ENCODE data around the gene GMDS.

The GMDS gene

GRCh38 chr6:2266031-2266795 lies 20.8 kb upstream of the GMDS start:
- ChIA-PET POLR2A (no interaction called here), CTCF (no interaction called here)
- Histone ChIP-seq H3K27ac (ENCODE audit: insufficient read depth in 1 of 2, low read depth in 1 of 2, low read length in 2 of 2, poor library complexity in 1 of 2, severe bottlenecking in 2 of 2) (no peak overlapping the region), H3K27me3 (replicated peaks in 2 of 5; ENCODE audit: control insufficient read depth in 4 of 5, insufficient read depth in 5 of 5, low read length in 4 of 5) (no peaks in the 10 kb centered on the region), H3K4me1 (ENCODE audit: control extremely low read depth in 1 of 4, control insufficient read depth in 4 of 4, insufficient read depth in 4 of 4, low read length in 3 of 4) (no peaks in the 10 kb centered on the region), H3K4me3 (ENCODE audit: control insufficient read depth in 1 of 7, extremely low read depth in 1 of 7, insufficient read depth in 4 of 7, low read depth in 2 of 7, low read length in 6 of 7) (no peak overlapping the region), H3K36me3 (ENCODE audit: control insufficient read depth in 4 of 4, insufficient read depth in 4 of 4, low read length in 3 of 4) (peaks cover 10 to 42% (median 22%) of the 10 kb centered on the region in 4 experiments), H3K9me3 (ENCODE audit: control extremely low read depth in 1 of 5, control insufficient read depth in 4 of 5, insufficient read depth in 2 of 5, low read depth in 1 of 5, low read length in 4 of 5) (peaks cover 0 to 3% (median 0%) of the 10 kb centered on the region in 5 experiments)
- DNase-seq, result no peak
- WGBS (ENCODE audit: insufficient coverage), result 67% methylated on average over 1 of the region's 3 CpGs

- ChIA-PET CTCF (no interaction called here), POLR2A (no interaction called here)
- Histone ChIP-seq H3K36me3 (ENCODE audit: control insufficient read depth in 4 of 4, insufficient read depth in 4 of 4, low read length in 3 of 4) (peaks cover 11 to 31% (median 22%) of the 10 kb centered on the region in 4 experiments), H3K9me3 (ENCODE audit: control extremely low read depth in 1 of 5, control insufficient read depth in 4 of 5, insufficient read depth in 2 of 5, low read depth in 1 of 5, low read length in 4 of 5) (peaks cover 0 to 3% (median 0%) of the 10 kb centered on the region in 5 experiments), H3K27ac (ENCODE audit: insufficient read depth in 1 of 2, low read depth in 1 of 2, low read length in 2 of 2, poor library complexity in 1 of 2, severe bottlenecking in 2 of 2) (no peak overlapping the region), H3K27me3 (replicated peaks in 2 of 5; ENCODE audit: control insufficient read depth in 4 of 5, insufficient read depth in 5 of 5, low read length in 4 of 5) (no peaks in the 10 kb centered on the region), H3K4me3 (ENCODE audit: control insufficient read depth in 1 of 7, extremely low read depth in 1 of 7, insufficient read depth in 4 of 7, low read depth in 2 of 7, low read length in 6 of 7) (no peak overlapping the region), H3K4me1 (ENCODE audit: control extremely low read depth in 1 of 4, control insufficient read depth in 4 of 4, insufficient read depth in 4 of 4, low read length in 3 of 4) (no peaks in the 10 kb centered on the region)
- no peak for DNase-seq
- 90% methylated on average over 2 of the region's 2 CpGs for WGBS (ENCODE audit: insufficient coverage)
Observed at GRCh38 chr6:2264932-2265331, 19.5 kb upstream of the GMDS start.

GRCh38 chr6:2263896-2264295 lies 18.5 kb upstream of the GMDS start:
- Histone ChIP-seq H3K4me3 (ENCODE audit: control insufficient read depth in 1 of 7, extremely low read depth in 1 of 7, insufficient read depth in 4 of 7, low read depth in 2 of 7, low read length in 6 of 7) (no peak overlapping the region), H3K36me3 (ENCODE audit: control insufficient read depth in 4 of 4, insufficient read depth in 4 of 4, low read length in 3 of 4) (peaks cover 9 to 28% (median 16%) of the 10 kb centered on the region in 4 experiments), H3K4me1 (ENCODE audit: control extremely low read depth in 1 of 4, control insufficient read depth in 4 of 4, insufficient read depth in 4 of 4, low read length in 3 of 4) (no peaks in the 10 kb centered on the region), H3K27ac (ENCODE audit: insufficient read depth in 1 of 2, low read depth in 1 of 2, low read length in 2 of 2, poor library complexity in 1 of 2, severe bottlenecking in 2 of 2) (no peak overlapping the region), H3K9me3 (ENCODE audit: control extremely low read depth in 1 of 5, control insufficient read depth in 4 of 5, insufficient read depth in 2 of 5, low read depth in 1 of 5, low read length in 4 of 5) (peaks cover 0 to 3% (median 0%) of the 10 kb centered on the region in 5 experiments), H3K27me3 (replicated peaks in 2 of 5; ENCODE audit: control insufficient read depth in 4 of 5, insufficient read depth in 5 of 5, low read length in 4 of 5) (no peaks in the 10 kb centered on the region)
- no peak for DNase-seq
- ChIA-PET CTCF (no interaction called here), POLR2A (no interaction called here)
- WGBS (ENCODE audit: insufficient coverage), result no CpG with 5 or more reads among the region's 1 CpG

- no peak overlapping the region for H3K4me3 ChIP-seq (ENCODE audit: control insufficient read depth in 1 of 7, extremely low read depth in 1 of 7, insufficient read depth in 4 of 7, low read depth in 2 of 7, low read length in 6 of 7)
- DNase-seq, result no peak
- no peak overlapping the region for H3K27ac ChIP-seq (ENCODE audit: insufficient read depth in 1 of 2, low read depth in 1 of 2, low read length in 2 of 2, poor library complexity in 1 of 2, severe bottlenecking in 2 of 2)
- H3K9me3 ChIP-seq (ENCODE audit: control extremely low read depth in 1 of 5, control insufficient read depth in 4 of 5, insufficient read depth in 2 of 5, low read depth in 1 of 5, low read length in 4 of 5), result peaks cover 0 to 19% (median 1%) of the 10 kb centered on the region in 5 experiments
- no peaks in the 10 kb centered on the region for H3K27me3 ChIP-seq (replicated peaks in 2 of 5; ENCODE audit: control insufficient read depth in 4 of 5, insufficient read depth in 5 of 5, low read length in 4 of 5)
- POLR2A ChIA-PET, result no interaction called here
- no CpG with 5 or more reads among the region's 5 CpGs for WGBS (ENCODE audit: insufficient coverage)
- CTCF ChIA-PET, result no interaction called here
- no peaks in the 10 kb centered on the region for H3K4me1 ChIP-seq (ENCODE audit: control extremely low read depth in 1 of 4, control insufficient read depth in 4 of 4, insufficient read depth in 4 of 4, low read length in 3 of 4)
- H3K36me3 ChIP-seq (ENCODE audit: control insufficient read depth in 4 of 4, insufficient read depth in 4 of 4, low read length in 3 of 4), result peaks cover 10 to 35% (median 18%) of the 10 kb centered on the region in 4 experiments
Observed at GRCh38 chr6:2259574-2259973, 14.2 kb upstream of the GMDS start.

GRCh38 chr6:2259002-2259494 lies 13.6 kb upstream of the GMDS start:
- ChIA-PET CTCF (no interaction called here), POLR2A (no interaction called here)
- H3K9me3 ChIP-seq (ENCODE audit: control extremely low read depth in 1 of 5, control insufficient read depth in 4 of 5, insufficient read depth in 2 of 5, low read depth in 1 of 5, low read length in 4 of 5), result peaks cover 0 to 22% (median 1%) of the 10 kb centered on the region in 5 experiments
- H3K4me3 ChIP-seq (ENCODE audit: control insufficient read depth in 1 of 7, extremely low read depth in 1 of 7, insufficient read depth in 4 of 7, low read depth in 2 of 7, low read length in 6 of 7), result no peak overlapping the region
- no peak overlapping the region for H3K27ac ChIP-seq (ENCODE audit: insufficient read depth in 1 of 2, low read depth in 1 of 2, low read length in 2 of 2, poor library complexity in 1 of 2, severe bottlenecking in 2 of 2)
- no peaks in the 10 kb centered on the region for H3K27me3 ChIP-seq (replicated peaks in 2 of 5; ENCODE audit: control insufficient read depth in 4 of 5, insufficient read depth in 5 of 5, low read length in 4 of 5)
- 80% methylated on average over 1 of the region's 4 CpGs for WGBS (ENCODE audit: insufficient coverage)
- no peaks in the 10 kb centered on the region for H3K4me1 ChIP-seq (ENCODE audit: control extremely low read depth in 1 of 4, control insufficient read depth in 4 of 4, insufficient read depth in 4 of 4, low read length in 3 of 4)
- no peak for DNase-seq
- peaks cover 13 to 35% (median 18%) of the 10 kb centered on the region in 4 experiments for H3K36me3 ChIP-seq (ENCODE audit: control insufficient read depth in 4 of 4, insufficient read depth in 4 of 4, low read length in 3 of 4)

GRCh38 chr6:2258112-2258511 lies 12.7 kb upstream of the GMDS start:
- ChIA-PET POLR2A (no interaction called here), CTCF (interaction anchor here (0.6 to 1.2 kb wide), 2 partner anchors 10 to 259 kb away, joined by 3 read pairs; no protein-coding TSS in a partner anchor)
- no peaks in the 10 kb centered on the region for H3K4me1 ChIP-seq (ENCODE audit: control extremely low read depth in 1 of 4, control insufficient read depth in 4 of 4, insufficient read depth in 4 of 4, low read length in 3 of 4)
- DNase-seq, result no peak
- 100% methylated on average over 3 of the region's 3 CpGs for WGBS (ENCODE audit: insufficient coverage)
- H3K36me3 ChIP-seq (ENCODE audit: control insufficient read depth in 4 of 4, insufficient read depth in 4 of 4, low read length in 3 of 4), result peaks cover 13 to 35% (median 22%) of the 10 kb centered on the region in 4 experiments
- H3K27ac ChIP-seq (ENCODE audit: insufficient read depth in 1 of 2, low read depth in 1 of 2, low read length in 2 of 2, poor library complexity in 1 of 2, severe bottlenecking in 2 of 2), result no peak overlapping the region
- no peak overlapping the region for H3K4me3 ChIP-seq (ENCODE audit: control insufficient read depth in 1 of 7, extremely low read depth in 1 of 7, insufficient read depth in 4 of 7, low read depth in 2 of 7, low read length in 6 of 7)
- no peaks in the 10 kb centered on the region for H3K27me3 ChIP-seq (replicated peaks in 2 of 5; ENCODE audit: control insufficient read depth in 4 of 5, insufficient read depth in 5 of 5, low read length in 4 of 5)
- H3K9me3 ChIP-seq (ENCODE audit: control extremely low read depth in 1 of 5, control insufficient read depth in 4 of 5, insufficient read depth in 2 of 5, low read depth in 1 of 5, low read length in 4 of 5), result peaks cover 0 to 19% (median 1%) of the 10 kb centered on the region in 5 experiments

GRCh38 chr6:2257363-2257762 lies 12.0 kb upstream of the GMDS start:
- H3K4me3 ChIP-seq (ENCODE audit: control insufficient read depth in 1 of 7, extremely low read depth in 1 of 7, insufficient read depth in 4 of 7, low read depth in 2 of 7, low read length in 6 of 7), result no peak overlapping the region
- DNase-seq, result no peak
- peaks cover 0 to 19% (median 1%) of the 10 kb centered on the region in 5 experiments for H3K9me3 ChIP-seq (ENCODE audit: control extremely low read depth in 1 of 5, control insufficient read depth in 4 of 5, insufficient read depth in 2 of 5, low read depth in 1 of 5, low read length in 4 of 5)
- CTCF ChIA-PET, result interaction anchor here (0.6 to 1.2 kb wide), 2 partner anchors 9 to 154 kb away, joined by 3 to 4 read pairs; no protein-coding TSS in a partner anchor
- H3K4me1 ChIP-seq (ENCODE audit: control extremely low read depth in 1 of 4, control insufficient read depth in 4 of 4, insufficient read depth in 4 of 4, low read length in 3 of 4), result no peaks in the 10 kb centered on the region
- H3K27ac ChIP-seq (ENCODE audit: insufficient read depth in 1 of 2, low read depth in 1 of 2, low read length in 2 of 2, poor library complexity in 1 of 2, severe bottlenecking in 2 of 2), result no peak overlapping the region
- no peaks in the 10 kb centered on the region for H3K27me3 ChIP-seq (replicated peaks in 2 of 5; ENCODE audit: control insufficient read depth in 4 of 5, insufficient read depth in 5 of 5, low read length in 4 of 5)
- H3K36me3 ChIP-seq (ENCODE audit: control insufficient read depth in 4 of 4, insufficient read depth in 4 of 4, low read length in 3 of 4), result peaks cover 15 to 36% (median 22%) of the 10 kb centered on the region in 4 experiments
- POLR2A ChIA-PET, result interaction anchor here (1.0 kb wide), 1 partner anchor 11 kb away, joined by 3 read pairs; no protein-coding TSS in a partner anchor

Measured in common myeloid progenitor, CD34-positive (primary cell).